GM21825 (cell line): ENCODE results near the gene ATP2B1.

ENCODE experiments used
- ATAC-seq: cut with Tn5 transposase; IDR thresholded peaks from one replicate; pipeline ENCODE4 v1.9.1; 2021; ENCODE audit warnings: mild to moderate bottlenecking, moderate library complexity; ENCODE audit not compliant: unreplicated experiment

ATP2B1 gene

GRCh38 chr12:89694542-89694941 lies 14.1 kb downstream of the ATP2B1 start:
- no peak for ATAC-seq

- no peak for ATAC-seq
These were observed 14.9 kb downstream of the ATP2B1 start for GRCh38 chr12:89693639-89694202.

GRCh38 chr12:89692439-89692838 lies 16.2 kb downstream of the ATP2B1 start:
- ATAC-seq: no peak

- ATAC-seq: no peak
These were observed 17.0 kb downstream of the ATP2B1 start for GRCh38 chr12:89691659-89692058.

- no peak for ATAC-seq
These were observed 17.7 kb downstream of the ATP2B1 start for GRCh38 chr12:89690925-89691324.

- ATAC-seq: no peak
These were observed 19.3 kb downstream of the ATP2B1 start for GRCh38 chr12:89689306-89689705.

- ATAC-seq: no peak
These were observed 22.3 kb downstream of the ATP2B1 start for GRCh38 chr12:89686311-89686710.

GRCh38 chr12:89685363-89685972 lies 23.2 kb downstream of the ATP2B1 start:
- ATAC-seq: no peak

- no peak for ATAC-seq
These were observed 24.5 kb downstream of the ATP2B1 start for GRCh38 chr12:89684136-89684535.

- ATAC-seq: no peak
These were observed 26.4 kb downstream of the ATP2B1 start for GRCh38 chr12:89682284-89682683.

GRCh38 chr12:89680409-89680808 lies 28.2 kb downstream of the ATP2B1 start:
- ATAC-seq: no peak

- ATAC-seq: no peak
These were observed 29.0 kb downstream of the ATP2B1 start for GRCh38 chr12:89679631-89680030.

- ATAC-seq: no peak
These were observed 30.4 kb downstream of the ATP2B1 start for GRCh38 chr12:89678225-89678624.

- no peak for ATAC-seq
These were observed 31.7 kb downstream of the ATP2B1 start for GRCh38 chr12:89676930-89677329.

- ATAC-seq: no peak
These were observed 34.2 kb downstream of the ATP2B1 start for GRCh38 chr12:89674326-89674942.

- no peak for ATAC-seq
These were observed 35.0 kb downstream of the ATP2B1 start for GRCh38 chr12:89673603-89674002.

- no peak for ATAC-seq
These were observed 36.1 kb downstream of the ATP2B1 start for GRCh38 chr12:89672589-89672979.

- ATAC-seq: no peak
These were observed 37.2 kb downstream of the ATP2B1 start for GRCh38 chr12:89671469-89671868.

- ATAC-seq: no peak
These were observed 39.4 kb downstream of the ATP2B1 start for GRCh38 chr12:89669197-89669596.

- no peak for ATAC-seq
These were observed 43.1 kb downstream of the ATP2B1 start for GRCh38 chr12:89665556-89665955.

- ATAC-seq: no peak
These were observed 44.2 kb downstream of the ATP2B1 start for GRCh38 chr12:89664441-89664840.

- peak; percentile 71 for ATAC-seq
These were observed 44.9 kb downstream of the ATP2B1 start for GRCh38 chr12:89663577-89664357.
